ENCODE measurements around the gene LRRN4CL.

DNA sequence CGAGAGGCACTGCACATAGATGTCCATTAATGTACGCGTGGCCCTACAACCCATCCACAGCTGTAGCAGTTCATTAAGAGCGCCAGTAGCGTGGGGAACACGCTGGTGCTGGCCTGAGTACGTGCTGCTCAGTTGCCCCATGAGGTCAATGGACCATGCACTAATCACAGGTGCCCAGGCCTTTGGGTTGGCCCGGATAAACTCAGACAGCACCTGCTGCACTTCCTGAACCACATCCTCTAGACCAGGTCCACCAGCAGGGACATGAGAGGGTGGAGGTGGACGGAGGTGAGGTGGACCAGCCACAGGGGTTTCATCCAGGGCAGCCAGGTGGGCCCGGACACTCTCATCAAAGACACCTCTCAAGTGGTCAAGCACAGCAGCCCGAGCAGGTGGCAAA lies 39.8 kb downstream of the LRRN4CL start:
- TF ChIP-seq POLR2A (IDR thresholded peaks at IDR 0.05), result no peak
- TF ChIP-seq, protein P1, sequence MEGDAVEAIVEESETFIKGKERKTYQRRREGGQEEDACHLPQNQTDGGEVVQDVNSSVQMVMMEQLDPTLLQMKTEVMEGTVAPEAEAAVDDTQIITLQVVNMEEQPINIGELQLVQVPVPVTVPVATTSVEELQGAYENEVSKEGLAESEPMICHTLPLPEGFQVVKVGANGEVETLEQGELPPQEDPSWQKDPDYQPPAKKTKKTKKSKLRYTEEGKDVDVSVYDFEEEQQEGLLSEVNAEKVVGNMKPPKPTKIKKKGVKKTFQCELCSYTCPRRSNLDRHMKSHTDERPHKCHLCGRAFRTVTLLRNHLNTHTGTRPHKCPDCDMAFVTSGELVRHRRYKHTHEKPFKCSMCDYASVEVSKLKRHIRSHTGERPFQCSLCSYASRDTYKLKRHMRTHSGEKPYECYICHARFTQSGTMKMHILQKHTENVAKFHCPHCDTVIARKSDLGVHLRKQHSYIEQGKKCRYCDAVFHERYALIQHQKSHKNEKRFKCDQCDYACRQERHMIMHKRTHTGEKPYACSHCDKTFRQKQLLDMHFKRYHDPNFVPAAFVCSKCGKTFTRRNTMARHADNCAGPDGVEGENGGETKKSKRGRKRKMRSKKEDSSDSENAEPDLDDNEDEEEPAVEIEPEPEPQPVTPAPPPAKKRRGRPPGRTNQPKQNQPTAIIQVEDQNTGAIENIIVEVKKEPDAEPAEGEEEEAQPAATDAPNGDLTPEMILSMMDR (IDR thresholded peaks at IDR 0.05), result no peak

Data from uterus (tissue), 2 donors.